Astrocyte (in vitro differentiated cells and primary cell): ENCODE data around the gene RBFOX2. TPM values are rescaled to one million over a fixed set of nuclear protein-coding genes. Genes with fewer than 3 reads are reported as not detected.

Experiments used
- DNase-seq: peaks from one replicate; pipeline ENCODE4 v3.0.0-alpha.2; 2010; ENCODE audit warnings: low read depth
- FAIRE-seq: peaks from 2 replicates; lab custom pipeline; 2011; peaks lifted over from hg19 to GRCh38; lab: Jason Lieb, UNC
- H2AFZ ChIP-seq: 2 replicates; pipeline ENCODE4 v1.6.0; 2012; ENCODE audit warnings: low read depth, low read length, inconsistent platforms
- H3K27ac ChIP-seq: 2 replicates; pipeline ENCODE4 v1.5.1; 2011; ENCODE audit warnings: low read depth, low read length, inconsistent platforms
- H3K27me3 ChIP-seq: 2 replicates; pipeline ENCODE4 v1.6.0; 2011; ENCODE audit warnings: low read length, inconsistent platforms; ENCODE audit not compliant: insufficient read depth
- H3K36me3 ChIP-seq: 2 replicates; pipeline ENCODE4 v1.5.1; 2011; ENCODE audit warnings: low read length, inconsistent platforms; ENCODE audit not compliant: insufficient read depth
- H3K4me1 ChIP-seq: 2 replicates; pipeline ENCODE4 v1.5.1; 2011; ENCODE audit warnings: low read length, inconsistent platforms; ENCODE audit not compliant: insufficient read depth
- H3K4me2 ChIP-seq: 2 replicates; pipeline ENCODE4 v1.6.0; 2012; ENCODE audit warnings: low read length, inconsistent platforms
- H3K4me3 ChIP-seq: 2 replicates; pipeline ENCODE4 v1.5.1; 2011; ENCODE audit warnings: low read depth, mild to moderate bottlenecking, low read length, inconsistent platforms; ENCODE audit not compliant: insufficient read depth
- H3K79me2 ChIP-seq: 2 replicates; pipeline ENCODE4 v1.6.0; 2012; ENCODE audit warnings: mild to moderate bottlenecking, low read length, inconsistent platforms; ENCODE audit not compliant: insufficient read depth
- H3K9ac ChIP-seq: 2 replicates; pipeline ENCODE4 v1.6.0; 2012; ENCODE audit warnings: mild to moderate bottlenecking, low read length, inconsistent platforms
- H3K9me3 ChIP-seq: 2 replicates; pipeline ENCODE4 v1.5.1; 2012; ENCODE audit warnings: low read depth, mild to moderate bottlenecking, low read length, inconsistent platforms; ENCODE audit not compliant: insufficient read depth
- H4K20me1 ChIP-seq: 2 replicates; pipeline ENCODE4 v1.6.0; 2012; ENCODE audit warnings: low read length, inconsistent platforms; ENCODE audit not compliant: insufficient read depth
- H3K27ac Mint-ChIP-seq: one replicate; pipeline ENCODE4 v1.8.0; 2021; ENCODE audit warnings: mild to moderate bottlenecking, mixed read lengths; ENCODE audit not compliant: unreplicated experiment
- H3K27me3 Mint-ChIP-seq: one replicate; pipeline ENCODE4 v1.8.0; 2021; ENCODE audit warnings: low read depth, mixed read lengths; ENCODE audit not compliant: unreplicated experiment
- H3K36me3 Mint-ChIP-seq: one replicate; pipeline ENCODE4 v1.8.0; 2021; ENCODE audit warnings: low read depth, mixed read lengths; ENCODE audit not compliant: unreplicated experiment
- H3K4me1 Mint-ChIP-seq: one replicate; pipeline ENCODE4 v1.8.0; 2021; ENCODE audit warnings: low read depth, mixed read lengths; ENCODE audit not compliant: unreplicated experiment
- H3K4me3 Mint-ChIP-seq: one replicate; pipeline ENCODE4 v1.8.0; 2021; ENCODE audit warnings: mild to moderate bottlenecking, moderate library complexity, mixed read lengths; ENCODE audit not compliant: unreplicated experiment
- H3K9me3 Mint-ChIP-seq: one replicate; pipeline ENCODE4 v1.8.0; 2021; ENCODE audit warnings: mild to moderate bottlenecking, mixed read lengths; ENCODE audit not compliant: unreplicated experiment
- EZH2 ChIP-seq: IDR thresholded peaks from 2 replicates; pipeline ENCODE4 v1.6.1; 2012; ENCODE audit warnings: mild to moderate bottlenecking, low read length, inconsistent platforms; ENCODE audit not compliant: insufficient read depth
- total RNA-seq: library from RNA; stranded (reverse); gene quantifications from 2 replicates; pipeline ENCODE4 v1.2.1, GENCODE V29; 2021
- TF ChIP-seq, protein P1 (sequence below): IDR thresholded peaks from 2 replicates; pipeline ENCODE4 v1.5.1; 2011; ENCODE audit warnings: low read depth, mild to moderate bottlenecking, inconsistent platforms, low read length, moderate library complexity; ENCODE audit not compliant: insufficient read depth

Gene RBFOX2
- total RNA-seq, 1 donor from 2014 or later: 169 TPM

DNA sequence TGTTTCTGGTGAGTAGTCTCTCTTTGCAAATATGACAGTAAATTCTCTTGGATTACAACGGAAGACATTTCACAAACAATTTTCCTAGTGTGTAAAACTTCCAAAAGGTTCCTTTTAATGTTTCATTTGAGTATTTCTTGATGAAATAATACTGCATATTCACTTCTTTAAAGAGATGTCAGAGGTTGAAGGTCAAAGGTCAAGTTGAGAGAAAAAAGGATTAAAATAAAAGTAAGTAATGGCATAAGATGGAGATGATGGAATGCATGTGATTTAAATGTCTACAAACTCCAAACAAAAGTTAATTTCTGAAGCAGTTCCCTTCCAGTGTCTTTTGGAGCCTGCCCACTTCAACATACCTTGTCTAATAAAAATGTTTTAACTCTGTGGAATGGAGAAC is 270.2 kb downstream of the RBFOX2 start:
- TF ChIP-seq EZH2: no peak
- TF ChIP-seq, protein P1, sequence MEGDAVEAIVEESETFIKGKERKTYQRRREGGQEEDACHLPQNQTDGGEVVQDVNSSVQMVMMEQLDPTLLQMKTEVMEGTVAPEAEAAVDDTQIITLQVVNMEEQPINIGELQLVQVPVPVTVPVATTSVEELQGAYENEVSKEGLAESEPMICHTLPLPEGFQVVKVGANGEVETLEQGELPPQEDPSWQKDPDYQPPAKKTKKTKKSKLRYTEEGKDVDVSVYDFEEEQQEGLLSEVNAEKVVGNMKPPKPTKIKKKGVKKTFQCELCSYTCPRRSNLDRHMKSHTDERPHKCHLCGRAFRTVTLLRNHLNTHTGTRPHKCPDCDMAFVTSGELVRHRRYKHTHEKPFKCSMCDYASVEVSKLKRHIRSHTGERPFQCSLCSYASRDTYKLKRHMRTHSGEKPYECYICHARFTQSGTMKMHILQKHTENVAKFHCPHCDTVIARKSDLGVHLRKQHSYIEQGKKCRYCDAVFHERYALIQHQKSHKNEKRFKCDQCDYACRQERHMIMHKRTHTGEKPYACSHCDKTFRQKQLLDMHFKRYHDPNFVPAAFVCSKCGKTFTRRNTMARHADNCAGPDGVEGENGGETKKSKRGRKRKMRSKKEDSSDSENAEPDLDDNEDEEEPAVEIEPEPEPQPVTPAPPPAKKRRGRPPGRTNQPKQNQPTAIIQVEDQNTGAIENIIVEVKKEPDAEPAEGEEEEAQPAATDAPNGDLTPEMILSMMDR: no peak
- Histone ChIP-seq H3K9ac (no peak overlapping the region), H3K27ac (no peak overlapping the region), H4K20me1 (peaks cover 18% of the 10 kb centered on the region), H2AFZ (no peak overlapping the region), H3K9me3 (no peaks in the 10 kb centered on the region), H3K36me3 (peaks cover 56% of the 10 kb centered on the region), H3K79me2 (no peaks in the 10 kb centered on the region), H3K27me3 (no peaks in the 10 kb centered on the region), H3K4me2 (no peak overlapping the region), H3K4me3 (no peak overlapping the region), H3K4me1 (no peaks in the 10 kb centered on the region)
- H3K36me3 Mint-ChIP-seq: peaks cover 5% of the 10 kb centered on the region
- H3K27ac Mint-ChIP-seq: no peak overlapping the region
- no peak for DNase-seq
- no peaks in the 10 kb centered on the region for H3K27me3 Mint-ChIP-seq
- no peak overlapping the region for H3K4me3 Mint-ChIP-seq
- no peaks in the 10 kb centered on the region for H3K9me3 Mint-ChIP-seq
- no peaks in the 10 kb centered on the region for H3K4me1 Mint-ChIP-seq
- no peak for FAIRE-seq

DNA sequence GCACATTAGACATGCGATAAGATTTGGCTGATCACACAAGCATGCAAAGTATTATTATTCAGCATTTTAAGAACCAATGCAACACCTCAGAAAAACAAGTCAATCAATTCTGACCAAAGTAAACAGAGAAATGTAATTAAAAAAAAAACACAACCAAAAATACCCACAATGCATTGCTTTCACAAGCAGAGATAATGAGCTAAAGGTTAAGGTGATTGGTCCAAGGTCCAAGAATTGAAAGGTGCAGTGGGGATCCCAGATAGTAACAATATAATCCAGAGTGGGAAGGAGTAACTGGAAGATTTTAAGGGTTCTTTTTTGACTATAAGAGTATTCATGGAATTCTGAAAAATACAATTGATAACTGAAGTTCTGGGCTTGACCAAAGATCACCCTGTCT is 271.9 kb downstream of the RBFOX2 start:
- Mint-ChIP-seq H3K27me3 (no peaks in the 10 kb centered on the region), H3K4me1 (peaks cover 14% of the 10 kb centered on the region), H3K9me3 (no peaks in the 10 kb centered on the region), H3K27ac (no peak overlapping the region), H3K36me3 (peaks cover 5% of the 10 kb centered on the region), H3K4me3 (no peak overlapping the region)
- TF ChIP-seq, protein P1: no peak
- no peak for TF ChIP-seq EZH2
- H3K4me2 ChIP-seq: no peak overlapping the region
- peaks cover 3% of the 10 kb centered on the region for H3K79me2 ChIP-seq
- peaks cover 57% of the 10 kb centered on the region for H3K36me3 ChIP-seq
- no peak overlapping the region for H2AFZ ChIP-seq
- H3K27ac ChIP-seq: no peak overlapping the region
- H4K20me1 ChIP-seq: peaks cover 24% of the 10 kb centered on the region
- H3K27me3 ChIP-seq: no peaks in the 10 kb centered on the region
- FAIRE-seq (no peak), DNase-seq (no peak)
- H3K4me3 ChIP-seq: no peak overlapping the region
- H3K9me3 ChIP-seq: no peaks in the 10 kb centered on the region
- no peak overlapping the region for H3K9ac ChIP-seq
- no peaks in the 10 kb centered on the region for H3K4me1 ChIP-seq

DNA sequence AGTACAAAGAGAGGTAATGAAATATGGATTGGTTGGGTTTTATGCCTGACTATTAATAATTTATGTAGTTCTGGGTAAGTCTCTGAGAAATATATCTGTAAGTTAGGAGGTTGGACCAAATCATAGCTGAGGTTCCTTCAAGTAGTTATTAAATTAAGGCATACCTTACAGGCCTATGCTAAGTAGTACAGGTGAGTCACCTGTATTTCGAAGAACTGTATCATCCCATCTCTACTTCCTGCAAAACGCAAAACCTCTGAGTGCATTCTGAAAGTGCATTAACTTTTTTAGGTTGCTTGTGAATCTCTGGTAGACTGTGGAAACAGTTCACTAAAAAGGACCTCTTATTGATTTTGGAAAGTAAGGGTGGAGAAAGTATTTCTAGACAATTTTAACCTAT is 273.9 kb downstream of the RBFOX2 start:
- no peak overlapping the region for H3K4me2 ChIP-seq
- peaks cover 16% of the 10 kb centered on the region for H4K20me1 ChIP-seq
- Mint-ChIP-seq H3K4me1 (peaks cover 17% of the 10 kb centered on the region), H3K4me3 (no peak overlapping the region), H3K27me3 (no peaks in the 10 kb centered on the region), H3K9me3 (no peaks in the 10 kb centered on the region), H3K36me3 (peaks cover 8% of the 10 kb centered on the region), H3K27ac (no peak overlapping the region)
- H3K27me3 ChIP-seq: no peaks in the 10 kb centered on the region
- peaks cover 10% of the 10 kb centered on the region for H3K79me2 ChIP-seq
- no peak overlapping the region for H2AFZ ChIP-seq
- H3K36me3 ChIP-seq: peaks cover 51% of the 10 kb centered on the region
- no peaks in the 10 kb centered on the region for H3K9me3 ChIP-seq
- FAIRE-seq (no peak), DNase-seq (no peak)
- no peak overlapping the region for H3K4me3 ChIP-seq
- TF ChIP-seq, protein P1: no peak
- no peak for TF ChIP-seq EZH2
- no peak overlapping the region for H3K9ac ChIP-seq
- no peak overlapping the region for H3K27ac ChIP-seq
- no peaks in the 10 kb centered on the region for H3K4me1 ChIP-seq
